Sigmoid colon (tissue), 3 donors: ENCODE measurements around the gene PUM1.

ENCODE experiments used
- POLR2A ChIP-seq, 2 donors: fragments of 450-650 bp; IDR thresholded peaks; one replicate each; pipeline ENCODE4 v1.6.1; 2016; ENCODE audit warnings: antibody characterized with exemption in 2 of 2, mild to moderate bottlenecking in 2 of 2, moderate library complexity in 2 of 2
- TF ChIP-seq, protein P1 (sequence below), 4 experiments: fragments of 450-650 bp in 3 of 4; fragments of 200-600 bp in 1 of 4; IDR thresholded peaks; one replicate each; pipeline ENCODE4 v1.5.1; 2016 to 2019; ENCODE audit warnings: antibody characterized with exemption in 4 of 4, mild to moderate bottlenecking in 3 of 4, moderate library complexity in 2 of 4

DNA sequence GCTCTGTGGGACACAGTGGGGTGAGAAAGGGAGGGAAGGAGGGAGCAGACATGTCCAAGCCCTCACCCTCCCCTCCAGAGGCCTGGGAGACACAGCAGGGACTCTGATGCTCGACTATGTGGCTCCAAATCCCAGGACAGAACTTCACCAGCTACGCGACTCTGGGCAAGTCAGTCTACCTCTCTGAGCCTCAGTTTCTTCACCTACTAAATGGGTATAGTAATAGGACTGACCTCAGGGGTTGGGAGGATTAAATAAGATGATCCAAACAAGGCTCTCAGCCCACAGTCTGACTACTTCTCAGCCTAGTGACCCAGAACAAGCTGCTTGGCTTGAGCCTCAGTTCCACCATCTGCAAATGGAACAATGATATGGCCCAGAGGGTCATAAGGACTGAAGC is 176.5 kb downstream of the PUM1 start:
- TF ChIP-seq, protein P1, sequence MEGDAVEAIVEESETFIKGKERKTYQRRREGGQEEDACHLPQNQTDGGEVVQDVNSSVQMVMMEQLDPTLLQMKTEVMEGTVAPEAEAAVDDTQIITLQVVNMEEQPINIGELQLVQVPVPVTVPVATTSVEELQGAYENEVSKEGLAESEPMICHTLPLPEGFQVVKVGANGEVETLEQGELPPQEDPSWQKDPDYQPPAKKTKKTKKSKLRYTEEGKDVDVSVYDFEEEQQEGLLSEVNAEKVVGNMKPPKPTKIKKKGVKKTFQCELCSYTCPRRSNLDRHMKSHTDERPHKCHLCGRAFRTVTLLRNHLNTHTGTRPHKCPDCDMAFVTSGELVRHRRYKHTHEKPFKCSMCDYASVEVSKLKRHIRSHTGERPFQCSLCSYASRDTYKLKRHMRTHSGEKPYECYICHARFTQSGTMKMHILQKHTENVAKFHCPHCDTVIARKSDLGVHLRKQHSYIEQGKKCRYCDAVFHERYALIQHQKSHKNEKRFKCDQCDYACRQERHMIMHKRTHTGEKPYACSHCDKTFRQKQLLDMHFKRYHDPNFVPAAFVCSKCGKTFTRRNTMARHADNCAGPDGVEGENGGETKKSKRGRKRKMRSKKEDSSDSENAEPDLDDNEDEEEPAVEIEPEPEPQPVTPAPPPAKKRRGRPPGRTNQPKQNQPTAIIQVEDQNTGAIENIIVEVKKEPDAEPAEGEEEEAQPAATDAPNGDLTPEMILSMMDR (IDR thresholded peaks at IDR 0.05): no peak
- no peak for TF ChIP-seq POLR2A (IDR thresholded peaks at IDR 0.05)
